GM19239 (cell line): ENCODE measurements around the gene FLRT3.

Experiments used
- DNase-seq: peaks from one replicate; pipeline ENCODE4 v3.0.0; 2011; ENCODE audit warnings: low spot score; ENCODE audit not compliant: insufficient read length
- FAIRE-seq: peaks from 2 replicates; lab custom pipeline; 2011; peaks lifted over from hg19 to GRCh38; lab: Jason Lieb, UNC

FLRT3 gene

DNA sequence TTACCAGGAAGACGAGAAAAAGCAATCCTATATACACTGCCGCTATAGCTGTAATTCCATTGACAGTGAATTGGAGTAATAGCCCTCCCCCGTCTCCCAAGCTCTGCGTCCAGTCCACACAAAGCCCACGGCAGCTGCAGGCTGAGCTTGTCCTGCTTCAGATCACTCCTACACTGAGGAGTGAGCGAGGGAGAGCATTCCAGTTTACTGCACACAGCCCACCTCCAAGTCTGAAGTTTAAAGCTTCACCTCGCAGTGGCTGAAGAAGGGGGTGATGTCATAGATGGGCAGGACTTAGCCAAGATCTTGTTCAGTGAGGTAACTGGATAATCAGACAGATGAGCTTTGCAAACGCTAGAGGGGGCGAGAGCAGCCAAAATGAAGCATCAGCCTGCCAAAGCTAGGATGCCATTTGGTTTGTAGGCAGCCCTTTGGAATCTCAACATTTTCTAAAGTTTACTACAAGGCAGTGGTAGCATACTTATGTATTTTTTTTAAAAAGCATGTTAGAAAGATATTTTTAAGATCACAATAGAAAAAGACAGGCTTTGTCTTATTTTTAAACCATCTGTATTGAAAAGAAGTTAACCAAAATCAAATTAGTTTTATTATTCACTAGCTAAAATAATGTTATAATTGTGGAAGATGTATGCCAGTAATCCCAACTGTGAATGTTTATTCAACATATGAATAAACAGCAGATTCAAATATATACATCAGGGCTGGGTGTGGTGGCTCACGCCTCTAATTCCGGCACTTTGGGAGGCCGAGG is at the start of gene FLRT3:
TSS of gene FLRT3 (minus strand) at position 213 of the 772 bp plus-strand sequence. CDS start 10,106 bp downstream, outside the sequence.
- DNase-seq (peak; percentile 10), FAIRE-seq (peak; percentile 82)

DNA sequence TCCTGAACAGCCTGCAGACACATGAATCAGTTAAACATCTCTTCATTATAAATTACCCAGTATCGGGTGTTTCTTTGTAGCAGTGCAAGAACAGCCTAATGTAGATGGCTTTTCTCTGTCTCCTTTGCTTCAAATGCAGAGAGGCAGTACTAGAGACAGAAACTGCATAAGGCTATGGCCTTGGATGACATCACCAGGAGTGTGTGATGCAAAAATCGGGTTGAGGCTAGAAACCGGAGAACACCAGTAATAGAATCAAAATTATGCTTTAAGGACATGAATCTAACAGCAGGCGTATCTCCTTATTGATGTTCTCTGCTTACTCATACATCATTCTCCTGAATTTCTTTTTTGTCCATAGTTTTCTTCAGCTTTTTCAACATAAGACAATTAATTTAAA is 49.3 kb upstream of the FLRT3 start:
- FAIRE-seq (no peak), DNase-seq (no peak)

DNA sequence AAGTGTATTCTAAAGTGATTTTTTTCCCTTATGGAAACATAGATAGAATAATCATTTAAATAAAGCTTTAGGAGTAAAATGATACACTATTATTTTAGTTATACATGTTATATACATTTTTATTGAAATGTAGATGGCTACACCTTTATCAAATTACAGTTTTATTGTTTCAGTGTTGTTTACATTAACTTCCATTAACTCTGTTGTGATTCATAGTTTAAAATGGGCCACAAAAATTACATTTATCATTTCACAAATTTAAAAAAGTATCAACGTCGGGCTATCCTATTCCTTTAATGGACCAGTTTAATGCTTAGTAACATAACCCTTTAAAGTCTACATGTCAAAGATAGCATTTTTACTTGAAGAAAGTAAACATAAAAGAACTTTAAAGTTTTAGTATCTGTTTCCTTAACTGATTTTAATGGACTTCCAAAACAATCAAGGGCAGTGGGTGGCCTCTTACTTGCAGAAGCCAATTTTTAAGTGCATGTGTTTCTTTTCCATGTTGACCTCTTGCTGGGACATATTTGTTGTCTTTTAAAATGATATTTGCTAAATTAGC is 47.8 kb upstream of the FLRT3 start:
- DNase-seq (no peak), FAIRE-seq (no peak)

DNA sequence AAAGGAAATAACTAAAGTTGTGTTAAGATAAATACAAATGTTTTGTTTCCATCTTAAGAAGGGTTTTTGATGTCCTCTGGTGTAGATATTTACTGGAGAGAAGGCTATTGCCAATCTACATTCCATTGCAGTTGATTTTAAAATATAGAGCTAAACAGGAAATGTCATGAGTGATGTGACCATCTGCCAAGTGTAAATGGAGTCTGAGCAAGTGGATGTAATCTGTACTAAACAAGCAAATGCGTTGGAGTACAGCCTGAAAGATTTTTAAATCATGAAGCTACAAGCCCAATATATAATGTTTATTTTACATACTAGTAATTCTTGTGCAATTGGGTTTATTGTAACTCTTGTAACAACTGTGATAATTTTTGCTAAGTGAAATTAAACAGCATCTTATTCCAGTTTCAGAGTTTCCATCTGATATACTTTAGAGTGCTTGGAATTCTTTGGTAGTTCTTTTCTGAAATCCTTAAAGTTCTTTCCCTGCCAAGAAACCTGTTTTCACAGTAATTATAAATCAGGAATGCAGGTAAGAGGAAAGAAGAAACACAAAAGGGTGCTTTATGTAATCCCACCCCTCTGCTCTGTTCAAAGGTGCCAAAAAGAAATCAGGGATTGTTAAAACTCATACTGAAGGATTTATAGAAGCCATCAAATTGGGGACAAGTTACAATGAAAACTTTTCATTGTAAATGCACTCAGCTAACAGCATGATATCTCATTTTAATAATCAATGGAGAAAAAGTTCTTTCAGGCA is 47.2 kb upstream of the FLRT3 start:
- no peak for FAIRE-seq
- no peak for DNase-seq

DNA sequence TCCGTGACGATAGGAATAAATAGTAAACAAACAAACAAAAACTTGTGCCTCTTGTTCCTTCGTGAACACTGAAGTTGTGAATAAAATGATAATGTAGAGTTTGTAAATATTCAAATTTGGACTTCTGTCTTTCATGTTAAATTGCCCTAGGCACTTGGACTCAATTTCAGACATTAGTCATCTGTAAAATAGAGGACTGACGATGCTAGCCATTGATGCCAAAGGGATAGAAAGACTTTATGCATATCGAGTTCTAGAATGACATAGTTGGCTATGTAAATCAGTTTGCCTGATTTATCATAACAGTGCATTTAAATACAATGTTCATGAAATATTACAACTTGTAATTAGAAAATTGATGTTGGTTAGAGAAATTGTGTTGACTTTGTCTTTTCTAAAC is 45.9 kb upstream of the FLRT3 start:
- DNase-seq = no peak
- no peak for FAIRE-seq

DNA sequence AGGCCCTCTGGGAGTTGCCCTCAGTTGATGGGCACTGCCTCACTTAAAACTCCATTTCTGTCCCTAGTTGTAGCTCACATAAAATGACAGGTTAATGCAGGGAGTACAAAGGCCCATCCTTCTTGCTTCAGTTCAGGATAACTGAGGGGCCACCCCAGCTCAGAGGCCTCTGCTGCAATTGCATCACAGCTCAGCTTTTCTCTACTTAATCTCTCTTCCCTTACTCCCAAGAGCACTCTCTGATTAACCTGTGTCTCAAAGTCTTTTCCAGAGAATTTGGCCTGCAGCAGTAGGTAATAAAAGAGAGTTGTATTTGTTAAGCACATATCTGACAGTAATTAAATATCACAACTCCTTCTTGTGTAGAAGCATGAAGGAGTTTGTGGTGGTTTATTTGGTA is 40.9 kb upstream of the FLRT3 start:
- no peak for FAIRE-seq
- no peak for DNase-seq

DNA sequence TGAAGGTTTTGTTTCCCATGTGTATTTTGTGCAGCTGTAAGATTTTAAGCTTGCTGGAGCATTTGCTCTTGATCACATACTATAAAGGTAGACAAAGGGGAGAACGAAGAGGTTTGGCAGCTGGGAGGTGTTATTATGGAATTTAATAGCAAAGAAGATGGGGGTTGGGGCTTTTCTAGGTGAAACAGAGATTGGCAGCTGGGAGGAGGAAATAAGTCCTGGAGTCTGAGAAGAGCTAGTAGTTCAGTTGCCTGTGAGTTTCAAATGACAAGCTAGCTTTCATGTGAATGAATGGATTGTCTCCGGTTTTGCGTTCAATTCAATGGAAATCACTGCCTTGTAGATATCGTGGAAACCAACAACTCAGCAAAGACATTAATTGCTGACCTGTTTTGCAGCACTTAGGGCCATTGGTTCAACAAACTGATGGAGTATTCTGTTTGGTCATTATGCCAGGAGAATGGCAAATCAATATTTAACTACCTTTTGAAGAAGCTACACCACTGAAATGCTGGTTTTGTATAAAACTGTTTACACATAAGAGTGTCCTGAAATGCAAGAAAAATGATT is 38.1 kb upstream of the FLRT3 start:
- FAIRE-seq = no peak

DNA sequence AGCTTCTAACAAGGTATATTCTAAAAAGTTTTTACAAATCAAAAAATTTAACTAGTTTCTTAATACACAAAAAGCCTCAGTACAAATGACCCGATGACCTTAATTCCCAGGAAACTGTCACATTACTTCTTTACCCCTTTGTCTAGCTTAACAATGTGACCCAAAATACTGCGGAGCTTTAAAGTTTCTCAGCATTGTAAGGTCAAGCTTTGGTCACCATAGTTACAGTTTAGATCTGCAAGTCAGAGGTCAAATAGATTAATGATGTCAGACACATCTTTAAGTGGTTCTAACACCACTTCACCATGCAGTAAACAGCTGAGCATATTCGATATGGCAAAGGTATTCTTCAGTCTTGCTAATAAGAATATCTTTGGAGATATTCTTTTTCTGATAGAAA is 36.8 kb upstream of the FLRT3 start:
- DNase-seq = no peak
- no peak for FAIRE-seq

More for the DNA sequence above, 38.1 kb upstream of the FLRT3 start:
- no peak for DNase-seq

DNA sequence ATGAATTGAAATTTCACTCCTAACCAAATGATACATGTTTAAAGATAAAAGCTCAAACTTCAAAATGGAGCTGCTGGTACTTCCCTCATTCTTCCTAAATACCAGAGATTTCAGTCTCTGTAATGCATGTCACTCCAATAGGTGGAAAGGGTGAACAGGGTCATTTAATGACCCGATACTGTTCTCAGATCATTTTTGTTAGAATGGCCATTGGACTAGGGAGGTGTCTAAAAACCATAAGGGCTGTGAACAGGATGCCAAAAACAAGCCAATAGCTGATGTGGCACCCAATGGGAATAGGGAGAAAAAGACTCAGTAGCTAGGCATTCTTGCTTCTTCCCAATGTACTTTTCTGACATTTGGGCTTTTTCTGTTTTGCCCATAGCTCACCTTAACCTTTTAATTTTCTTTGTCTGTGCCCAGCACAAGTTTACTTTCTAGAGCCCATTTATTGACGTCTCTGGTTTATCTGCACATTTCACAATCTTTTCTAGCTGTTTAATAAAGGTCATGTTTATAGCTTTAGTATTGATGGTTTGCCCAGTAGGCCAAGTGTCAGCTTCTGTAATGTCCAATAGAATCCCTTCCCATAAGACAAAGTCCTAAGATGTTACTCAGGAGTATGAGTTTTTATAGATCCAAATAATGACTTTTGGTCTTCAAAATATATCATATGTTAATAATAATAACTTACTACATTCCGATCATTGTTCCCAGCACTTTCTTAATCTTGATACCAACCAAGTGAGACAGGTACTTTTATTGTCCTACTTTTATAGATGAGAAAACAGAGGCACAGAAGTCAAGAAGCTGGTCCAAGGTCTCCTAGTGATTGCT is 24.3 kb upstream of the FLRT3 start:
- DNase-seq (no peak), FAIRE-seq (no peak)

DNA sequence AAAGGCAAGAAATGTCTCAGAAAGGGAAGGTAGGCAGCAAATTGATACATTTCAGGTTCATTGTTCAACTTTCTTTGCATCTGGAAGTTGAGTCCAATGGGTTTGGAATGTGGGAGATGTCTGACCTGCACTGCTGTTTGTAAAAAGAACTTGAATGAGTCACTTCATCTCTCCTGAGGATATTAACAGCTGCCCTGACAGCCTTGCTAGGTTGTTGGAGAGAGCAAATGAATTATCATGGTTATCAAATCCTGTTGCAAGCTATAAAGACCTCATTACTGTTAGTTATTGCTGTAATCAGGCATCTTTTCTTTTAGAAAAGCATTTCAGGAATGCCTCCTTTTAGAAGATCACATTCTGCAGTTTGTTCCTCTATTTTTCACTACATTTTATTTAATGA is 23.0 kb upstream of the FLRT3 start:
- DNase-seq = no peak
- FAIRE-seq = no peak

DNA sequence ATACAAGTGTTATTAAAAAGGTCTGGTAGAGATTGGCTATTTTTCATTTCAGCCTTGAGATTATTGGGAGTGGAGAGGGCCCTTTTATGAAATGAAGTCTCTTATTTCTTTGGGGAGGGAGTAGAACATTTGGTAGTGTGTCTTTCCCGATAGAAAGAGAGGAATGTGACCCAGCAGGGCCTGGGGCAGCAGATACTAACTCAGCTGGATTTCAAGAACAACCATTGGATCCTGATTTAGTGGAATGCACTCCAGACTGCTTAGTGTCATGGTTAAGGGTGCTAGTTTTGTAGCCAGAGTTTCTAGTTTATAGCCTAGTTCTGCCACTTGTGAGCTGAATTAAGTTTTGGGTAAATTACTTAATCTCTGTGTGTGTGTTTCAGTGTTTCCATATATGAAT is 18.4 kb upstream of the FLRT3 start:
- no peak for DNase-seq
- FAIRE-seq = no peak

DNA sequence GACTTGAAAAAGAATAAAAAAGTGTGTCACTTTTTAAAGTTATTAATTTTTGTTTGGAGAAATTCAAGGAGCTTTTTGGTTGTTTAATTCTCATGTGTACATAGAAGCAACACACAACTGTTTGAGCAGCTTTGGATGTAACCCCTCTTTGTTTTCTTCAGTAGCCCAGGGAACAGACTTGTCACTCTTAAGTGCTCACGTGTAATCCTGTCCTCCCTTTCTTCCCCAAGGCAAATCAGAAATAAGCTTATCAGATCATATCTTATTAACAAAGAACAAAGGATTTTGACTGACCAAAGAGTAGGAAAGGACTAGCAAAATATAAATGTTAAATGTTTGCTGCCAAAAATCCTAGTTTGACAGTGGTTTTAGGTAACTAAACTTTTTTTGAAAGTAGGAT is 7.3 kb upstream of the FLRT3 start:
- FAIRE-seq (no peak), DNase-seq (no peak)

DNA sequence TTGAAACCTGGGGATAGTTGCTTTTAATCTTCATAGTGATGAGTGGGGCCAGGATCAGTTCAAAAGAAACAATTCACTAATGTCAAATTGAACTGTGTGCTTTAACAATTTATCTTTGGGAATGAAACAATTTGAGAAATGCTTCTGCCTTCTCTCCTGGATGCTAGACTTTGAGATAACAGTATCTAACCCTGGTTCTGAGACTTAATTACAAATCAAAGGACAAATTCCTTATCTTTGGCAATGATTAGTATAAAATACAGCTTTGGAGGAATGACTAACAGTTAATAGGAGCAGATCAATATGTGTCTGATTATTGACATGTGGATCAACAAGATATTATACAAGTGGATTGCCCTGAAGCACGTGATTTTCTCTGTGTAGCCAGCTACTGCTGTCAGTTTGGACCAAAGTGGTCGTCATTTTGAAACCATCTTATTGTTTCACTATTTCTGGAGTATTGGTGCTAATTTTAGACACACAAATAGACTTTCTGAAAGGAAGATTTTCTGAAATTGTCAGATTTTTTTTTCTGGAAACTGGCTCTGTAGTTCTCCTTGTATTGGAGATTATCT is 6.2 kb upstream of the FLRT3 start:
- DNase-seq = no peak
- peak; percentile 35 for FAIRE-seq

DNA sequence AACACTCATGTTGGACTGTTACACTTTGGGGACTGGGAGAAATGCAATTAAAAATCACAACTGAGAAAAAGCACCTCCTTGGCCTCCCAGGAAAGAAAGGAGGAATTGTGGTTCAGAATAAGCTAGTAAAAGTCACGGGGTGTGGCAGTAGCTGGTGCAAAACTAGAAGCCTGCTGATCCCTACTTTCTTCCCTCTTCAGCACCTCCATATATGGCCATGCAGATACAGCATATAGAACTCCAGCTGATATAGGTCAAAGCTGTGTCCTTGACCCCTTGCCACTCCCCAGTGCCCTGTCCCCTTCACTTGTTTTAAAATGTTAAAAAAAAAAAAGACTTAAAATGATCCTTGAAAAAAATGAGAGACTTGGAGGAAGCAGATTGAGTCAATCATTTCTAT is 5.5 kb upstream of the FLRT3 start:
- DNase-seq = no peak

DNA sequence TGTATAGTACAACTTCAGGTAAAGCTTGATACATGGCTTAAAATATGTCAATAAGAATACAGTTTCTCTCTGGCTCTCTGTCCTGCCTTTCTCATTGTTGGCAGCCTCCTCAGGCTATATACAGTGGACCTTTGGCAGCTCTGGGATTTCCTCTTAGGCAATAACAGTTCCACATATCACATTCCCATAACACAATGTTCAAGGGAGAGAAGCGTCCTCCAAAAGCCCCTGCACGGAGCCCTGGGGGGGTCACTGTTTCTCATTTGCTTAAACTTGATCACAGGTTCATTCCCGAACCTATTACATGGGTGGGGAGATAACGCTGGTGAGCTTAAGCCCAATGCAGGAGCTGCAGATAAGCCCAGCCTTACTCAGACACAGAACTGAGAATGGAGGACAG is 4.4 kb upstream of the FLRT3 start:
- DNase-seq (no peak), FAIRE-seq (no peak)

More for the DNA sequence above, 5.5 kb upstream of the FLRT3 start:
- FAIRE-seq = no peak

DNA sequence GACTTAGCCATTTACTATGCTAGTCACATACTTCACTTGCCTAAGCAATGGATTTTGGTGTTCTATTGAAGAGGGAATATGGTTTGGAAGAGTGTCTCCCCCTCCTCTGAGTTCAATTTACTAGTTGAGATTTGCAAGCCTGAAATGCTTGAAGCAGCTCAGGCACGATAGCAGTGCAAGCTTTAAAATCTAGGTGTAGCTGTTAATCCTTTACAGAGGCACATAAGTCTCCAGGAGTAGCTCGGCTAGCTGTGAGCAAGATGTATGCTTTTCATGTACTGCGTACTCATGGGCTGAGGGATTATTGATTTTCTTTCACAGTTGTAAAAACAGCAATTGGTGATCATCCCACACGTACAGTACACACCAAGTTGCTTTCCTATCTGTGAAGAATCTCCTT is 726 bp downstream of the FLRT3 start:
- FAIRE-seq = no peak
- DNase-seq = no peak

DNA sequence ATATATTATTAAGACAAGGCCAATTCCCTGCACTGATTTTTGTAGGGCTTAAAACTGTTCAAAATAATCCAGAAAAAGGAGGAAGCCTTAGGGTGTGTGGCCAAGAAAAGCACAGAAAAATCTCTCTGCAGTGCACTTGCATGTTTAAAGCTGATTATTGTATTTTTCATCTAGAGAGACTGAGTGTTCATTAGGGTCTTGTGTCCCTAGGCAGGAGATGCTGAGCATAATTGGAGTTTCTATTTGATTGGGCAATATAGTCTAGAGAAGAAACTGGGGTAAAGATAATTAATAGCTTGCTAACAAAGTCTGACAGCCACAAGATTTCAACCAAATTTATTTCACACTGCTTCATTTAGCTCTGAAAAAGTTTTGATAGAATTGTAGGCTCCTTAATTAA is 2.4 kb downstream of the FLRT3 start:
- no peak for DNase-seq
- no peak for FAIRE-seq

DNA sequence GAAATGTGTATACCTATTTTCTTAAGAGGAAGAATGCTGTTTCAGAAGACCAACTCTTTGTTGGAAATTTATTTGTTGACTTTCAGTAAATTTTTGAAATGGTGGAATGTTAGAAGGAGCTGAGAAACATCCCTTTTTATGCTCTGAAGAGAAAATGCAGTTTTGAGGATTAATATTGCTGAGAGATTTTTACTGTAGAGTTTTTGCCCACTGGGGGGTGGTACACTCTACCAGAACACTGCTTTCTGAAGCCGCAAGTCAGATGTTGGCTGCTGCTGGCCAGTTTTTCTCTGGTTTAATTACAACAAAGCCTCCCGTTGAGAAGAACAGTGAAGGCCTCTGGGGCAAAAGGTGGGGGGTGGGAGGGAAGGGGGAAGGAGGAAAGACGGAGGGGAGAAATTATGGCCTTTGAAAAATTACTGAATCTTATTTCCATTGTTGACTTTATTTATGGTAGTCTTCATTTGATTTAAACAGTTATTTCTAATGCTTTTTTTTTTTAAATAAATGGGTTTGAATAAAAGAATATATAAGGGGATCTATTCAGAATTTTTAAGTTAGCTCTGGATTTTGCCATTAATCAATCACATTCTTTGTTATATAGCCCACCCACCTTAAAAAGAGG is 3.0 kb downstream of the FLRT3 start:
- DNase-seq (no peak), FAIRE-seq (no peak)

DNA sequence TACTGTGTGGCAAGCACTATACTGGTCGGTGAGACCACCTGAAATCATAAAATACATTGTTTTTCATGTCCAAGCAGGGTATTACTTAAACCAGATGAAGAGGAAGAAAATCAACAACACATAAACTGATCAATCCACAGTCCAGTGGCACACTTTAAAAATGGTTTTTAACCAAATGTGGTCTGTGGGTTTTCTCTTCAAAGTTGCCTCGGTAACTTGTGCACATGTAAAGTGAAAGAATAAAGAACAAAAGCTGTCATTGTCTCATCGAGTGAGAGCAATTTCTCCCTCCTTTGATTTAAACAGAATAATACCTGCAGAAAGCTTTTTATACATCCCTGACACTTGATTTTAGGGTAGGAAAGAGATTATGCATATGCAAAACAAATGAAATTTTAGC is 3.7 kb downstream of the FLRT3 start:
- no peak for FAIRE-seq

More for the DNA sequence above, 3.7 kb downstream of the FLRT3 start:
- no peak for DNase-seq
